ENCODE measurements around the gene HSPA8.

The HSPA8 gene

DNA sequence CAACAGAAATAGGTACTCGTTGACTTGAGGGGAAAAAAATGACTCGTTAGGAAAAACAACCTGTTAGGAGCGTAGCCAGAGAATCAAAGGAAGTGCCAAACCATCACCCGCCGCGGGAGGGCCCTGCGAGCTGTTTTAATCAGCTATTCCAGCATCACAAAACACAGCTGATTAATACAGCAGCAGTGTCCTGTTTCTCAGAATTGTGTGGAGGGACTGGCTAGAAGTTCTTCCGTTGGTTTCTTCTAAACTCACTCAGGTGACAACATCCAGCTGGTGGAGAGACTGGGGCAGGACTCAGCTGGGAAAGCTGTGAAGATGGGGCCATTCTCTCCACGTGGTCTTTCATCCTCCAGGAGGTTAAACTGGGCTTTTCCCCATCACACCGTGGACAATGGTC lies 28.0 kb downstream of the HSPA8 start:
- no peak overlapping the region for H3K27ac ChIP-seq (ENCODE audit: low read depth, low read length)
- H3K9ac ChIP-seq (ENCODE audit: low read length) = no peak overlapping the region
- no peaks in the 10 kb centered on the region for H3K27me3 ChIP-seq (ENCODE audit: control insufficient read depth, insufficient read depth, low read length)
- no peaks in the 10 kb centered on the region for H3K36me3 ChIP-seq (ENCODE audit: control insufficient read depth, insufficient read depth, low read length)
- H3K4me1 ChIP-seq (ENCODE audit: control insufficient read depth, insufficient read depth, low read length) = no peaks in the 10 kb centered on the region
- no peak overlapping the region for H3K4me3 ChIP-seq (ENCODE audit: low read length)

DNA sequence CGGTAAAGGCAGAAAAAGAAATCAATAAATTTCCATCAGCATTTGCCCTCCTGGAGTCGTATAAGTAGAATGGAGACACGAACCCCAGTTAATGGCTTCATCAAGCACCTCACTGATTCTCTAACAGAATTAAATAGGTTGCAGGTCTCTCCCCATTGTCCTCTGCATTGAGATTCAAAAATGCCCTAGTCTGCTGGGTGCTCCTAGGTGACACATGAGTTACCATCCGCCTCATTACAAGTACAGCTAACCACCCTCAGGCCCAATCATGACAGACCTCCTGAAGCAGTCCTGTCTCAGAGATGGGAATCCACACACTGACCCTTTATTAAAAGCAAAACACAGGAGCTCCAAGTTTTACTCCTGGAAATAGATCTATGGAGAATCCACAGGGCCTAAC lies 31.4 kb downstream of the HSPA8 start:
- Histone ChIP-seq H3K9ac (ENCODE audit: low read length) (no peak overlapping the region), H3K36me3 (ENCODE audit: control insufficient read depth, insufficient read depth, low read length) (no peaks in the 10 kb centered on the region), H3K27ac (ENCODE audit: low read depth, low read length) (no peak overlapping the region), H3K4me3 (ENCODE audit: low read length) (no peak overlapping the region), H3K27me3 (ENCODE audit: control insufficient read depth, insufficient read depth, low read length) (no peaks in the 10 kb centered on the region), H3K4me1 (ENCODE audit: control insufficient read depth, insufficient read depth, low read length) (no peaks in the 10 kb centered on the region)

DNA sequence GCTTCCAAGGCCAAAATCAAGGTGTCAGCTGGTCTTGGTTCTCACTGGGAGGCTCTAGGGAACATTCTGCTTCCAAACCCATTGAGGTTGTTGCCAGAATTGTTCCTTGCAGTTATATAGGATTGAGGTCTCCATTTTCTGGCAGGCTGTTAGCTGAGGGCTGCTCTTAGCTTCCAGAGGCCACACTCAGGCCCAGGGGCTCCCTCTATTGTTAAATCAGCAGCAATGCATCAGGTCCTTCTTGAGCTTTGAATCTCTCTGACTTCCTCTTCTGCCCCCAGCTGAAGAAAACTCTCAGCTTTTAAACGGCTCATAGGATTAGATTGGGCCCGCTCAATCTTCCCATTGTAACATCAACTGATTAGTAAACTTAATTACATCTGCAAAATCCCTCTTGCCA lies 41.0 kb downstream of the HSPA8 start:
- Histone ChIP-seq H3K9ac (ENCODE audit: low read length) (no peak overlapping the region), H3K36me3 (ENCODE audit: control insufficient read depth, insufficient read depth, low read length) (no peaks in the 10 kb centered on the region), H3K27ac (ENCODE audit: low read depth, low read length) (no peak overlapping the region), H3K4me1 (ENCODE audit: control insufficient read depth, insufficient read depth, low read length) (no peaks in the 10 kb centered on the region), H3K27me3 (ENCODE audit: control insufficient read depth, insufficient read depth, low read length) (peaks cover 2% of the 10 kb centered on the region), H3K4me3 (ENCODE audit: low read length) (no peak overlapping the region)

DNA sequence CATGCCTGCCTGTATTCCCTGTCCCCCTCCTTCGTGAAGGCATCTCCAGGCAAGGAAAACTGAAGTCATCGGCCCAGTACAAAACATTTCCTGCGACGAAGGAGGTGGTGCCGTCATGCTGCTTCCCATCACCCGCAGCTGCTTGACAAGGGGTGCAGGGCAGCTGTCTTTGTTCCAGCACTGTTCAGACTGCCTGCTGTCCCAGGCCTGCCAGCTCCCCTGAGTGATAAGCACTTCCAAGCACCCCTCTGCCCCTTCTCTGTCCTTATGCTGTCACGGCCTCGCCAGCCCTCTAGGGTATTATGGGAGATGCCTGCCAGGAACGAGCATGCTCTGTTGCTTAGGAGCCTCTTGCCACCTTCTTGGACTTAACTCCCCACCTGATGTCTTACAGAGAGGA lies 43.2 kb downstream of the HSPA8 start:
- Histone ChIP-seq H3K27me3 (ENCODE audit: control insufficient read depth, insufficient read depth, low read length) (peaks cover 2% of the 10 kb centered on the region), H3K36me3 (ENCODE audit: control insufficient read depth, insufficient read depth, low read length) (no peaks in the 10 kb centered on the region), H3K4me1 (ENCODE audit: control insufficient read depth, insufficient read depth, low read length) (no peaks in the 10 kb centered on the region), H3K9ac (ENCODE audit: low read length) (no peak overlapping the region), H3K4me3 (ENCODE audit: low read length) (no peak overlapping the region), H3K27ac (ENCODE audit: low read depth, low read length) (no peak overlapping the region)

DNA sequence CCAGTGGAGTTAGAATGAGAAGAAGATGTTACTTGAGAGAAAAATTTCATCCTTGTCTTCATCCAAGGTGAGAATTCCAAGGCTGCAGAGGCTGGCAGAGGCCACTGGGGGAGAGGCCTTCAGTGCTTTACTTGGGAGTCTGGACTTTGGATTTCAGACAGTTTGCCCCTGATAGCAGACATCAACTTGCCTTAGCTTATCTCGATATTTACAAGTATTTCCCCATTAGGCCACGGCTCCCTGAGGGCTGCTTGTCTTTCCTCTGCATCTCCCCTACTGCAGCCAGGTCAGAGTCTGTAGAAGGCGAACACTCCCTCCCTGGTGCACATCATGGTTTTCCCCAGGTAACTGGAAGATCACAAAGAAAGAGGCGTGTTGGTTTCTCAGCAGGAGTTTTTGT lies 50.4 kb downstream of the HSPA8 start:
- H3K4me3 ChIP-seq (ENCODE audit: low read length) = no peak overlapping the region
- H3K27me3 ChIP-seq (ENCODE audit: control insufficient read depth, insufficient read depth, low read length) = no peaks in the 10 kb centered on the region
- H3K36me3 ChIP-seq (ENCODE audit: control insufficient read depth, insufficient read depth, low read length) = no peaks in the 10 kb centered on the region
- no peak overlapping the region for H3K27ac ChIP-seq (ENCODE audit: low read depth, low read length)
- no peaks in the 10 kb centered on the region for H3K4me1 ChIP-seq (ENCODE audit: control insufficient read depth, insufficient read depth, low read length)
- H3K9ac ChIP-seq (ENCODE audit: low read length) = no peak overlapping the region
